GM12875 (cell line): ENCODE measurements around the gene ZBTB11.

Source experiments
- H3K4me3 ChIP-seq: one replicate; pipeline ENCODE4 v1.5.1; 2011; ENCODE audit warnings: low read depth, low read length, control low read depth
- CTCF ChIP-seq: IDR thresholded peaks from 2 replicates; pipeline ENCODE4 v1.5.1; 2011; ENCODE audit warnings: low read depth, mild to moderate bottlenecking, control low read depth, inconsistent platforms, low read length, moderate library complexity, borderline replicate concordance; ENCODE audit not compliant: insufficient read depth

The ZBTB11 gene

DNA sequence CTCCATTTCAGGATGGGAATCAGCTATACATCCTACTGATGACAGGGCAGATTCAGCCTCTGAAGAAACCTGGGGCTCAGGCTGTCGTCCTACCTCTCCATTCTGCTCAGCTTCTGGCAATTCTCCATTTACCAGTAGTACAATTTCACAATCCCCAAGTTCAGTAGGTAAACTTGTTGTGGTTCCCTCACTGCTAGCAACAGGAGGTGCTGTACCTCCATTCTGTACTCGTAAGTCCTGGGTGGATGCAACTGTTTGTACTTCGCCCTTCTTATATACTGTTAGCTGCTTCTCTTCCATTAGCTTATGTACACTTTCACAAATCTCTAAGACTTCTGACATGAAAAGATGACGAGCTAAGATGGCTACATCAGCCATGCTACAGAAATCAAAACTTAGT, 11.6 kb downstream of the ZBTB11 start:
- no peak overlapping the region for H3K4me3 ChIP-seq
- no peak for TF ChIP-seq CTCF

DNA sequence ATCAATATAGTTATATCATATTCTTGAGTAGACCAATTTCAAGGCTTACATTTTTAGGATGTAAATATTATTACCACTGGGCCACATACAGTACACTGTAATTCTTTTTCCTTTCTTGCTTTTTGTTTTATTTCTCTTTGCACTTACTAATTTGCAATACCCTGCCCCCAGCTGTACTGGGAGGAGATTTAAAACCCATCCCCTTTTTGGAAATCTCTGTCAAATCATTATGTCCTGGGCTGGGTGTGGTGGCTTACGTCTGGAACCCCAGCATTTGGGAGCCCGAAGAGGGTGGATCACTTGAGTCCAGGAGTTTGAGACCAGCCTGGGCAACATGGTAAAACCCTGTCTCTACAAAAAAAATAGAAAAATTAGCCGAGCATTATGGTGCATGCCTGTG, 16.2 kb downstream of the ZBTB11 start:
- TF ChIP-seq CTCF, result no peak

GRCh38 chr3:101656651-101657050, 20.3 kb downstream of the ZBTB11 start:
- TF ChIP-seq CTCF, result no peak
- H3K4me3 ChIP-seq, result no peak overlapping the region

More for the DNA sequence above, 16.2 kb downstream of the ZBTB11 start:
- H3K4me3 ChIP-seq, result no peak overlapping the region

GRCh38 chr3:101646726-101647125, 30.2 kb downstream of the ZBTB11 start:
- TF ChIP-seq CTCF, result no peak
- no peak overlapping the region for H3K4me3 ChIP-seq

DNA sequence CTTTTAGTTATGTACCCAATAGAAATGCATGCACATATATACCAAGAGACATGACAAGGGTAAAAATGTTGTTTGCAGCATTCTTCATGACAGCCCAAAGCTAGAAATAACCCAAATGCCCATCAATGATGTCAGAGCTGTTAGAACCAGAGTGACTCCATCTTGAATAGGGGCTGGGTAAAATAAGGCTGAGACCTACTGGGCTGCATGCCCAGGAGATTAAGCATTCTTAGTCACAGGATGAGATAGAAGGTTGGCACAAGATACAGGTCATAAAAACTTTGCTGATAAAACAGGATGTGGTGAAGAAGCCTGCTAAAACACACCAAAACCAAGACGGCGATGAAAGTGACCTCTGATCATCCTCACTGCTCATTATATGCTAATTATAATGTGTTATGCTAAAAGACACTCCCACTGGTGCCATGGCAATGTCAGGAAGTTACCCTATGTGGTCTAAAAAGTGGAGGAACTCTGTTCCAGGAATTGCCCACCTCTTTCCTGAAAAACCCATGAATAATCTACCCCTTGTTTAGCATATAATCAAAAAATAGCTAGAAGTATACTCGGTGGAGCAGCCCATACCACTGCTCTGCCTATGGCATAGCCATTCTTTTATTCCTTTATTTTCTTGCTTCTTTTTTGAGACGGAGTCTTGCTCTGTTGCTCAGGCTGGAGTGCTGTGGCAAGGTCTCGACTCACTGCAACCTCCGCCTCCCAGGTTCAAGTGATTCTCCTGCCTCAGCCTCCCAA, 32.9 kb downstream of the ZBTB11 start:
- H3K4me3 ChIP-seq, result no peak overlapping the region
- TF ChIP-seq CTCF, result no peak

GRCh38 chr3:101643009-101643844, 33.7 kb downstream of the ZBTB11 start:
- H3K4me3 ChIP-seq, result no peak overlapping the region
- no peak for TF ChIP-seq CTCF
